HG03097 (cell line): Measurements from ENCODE around the gene MROH2B.

Experiments used
- ATAC-seq: cut with Tn5 transposase; IDR thresholded peaks from one replicate; pipeline ENCODE4 v1.9.1; 2021; ENCODE audit not compliant: unreplicated experiment, low FRiP score

The MROH2B gene

GRCh38 chr5:40976041-40976440, 95.1 kb downstream of the MROH2B start:
- ATAC-seq = no peak

- no peak for ATAC-seq
These were observed 97.7 kb downstream of the MROH2B start for GRCh38 chr5:40973364-40974004.

GRCh38 chr5:40972434-40972833, 98.7 kb downstream of the MROH2B start:
- no peak for ATAC-seq

DNA sequence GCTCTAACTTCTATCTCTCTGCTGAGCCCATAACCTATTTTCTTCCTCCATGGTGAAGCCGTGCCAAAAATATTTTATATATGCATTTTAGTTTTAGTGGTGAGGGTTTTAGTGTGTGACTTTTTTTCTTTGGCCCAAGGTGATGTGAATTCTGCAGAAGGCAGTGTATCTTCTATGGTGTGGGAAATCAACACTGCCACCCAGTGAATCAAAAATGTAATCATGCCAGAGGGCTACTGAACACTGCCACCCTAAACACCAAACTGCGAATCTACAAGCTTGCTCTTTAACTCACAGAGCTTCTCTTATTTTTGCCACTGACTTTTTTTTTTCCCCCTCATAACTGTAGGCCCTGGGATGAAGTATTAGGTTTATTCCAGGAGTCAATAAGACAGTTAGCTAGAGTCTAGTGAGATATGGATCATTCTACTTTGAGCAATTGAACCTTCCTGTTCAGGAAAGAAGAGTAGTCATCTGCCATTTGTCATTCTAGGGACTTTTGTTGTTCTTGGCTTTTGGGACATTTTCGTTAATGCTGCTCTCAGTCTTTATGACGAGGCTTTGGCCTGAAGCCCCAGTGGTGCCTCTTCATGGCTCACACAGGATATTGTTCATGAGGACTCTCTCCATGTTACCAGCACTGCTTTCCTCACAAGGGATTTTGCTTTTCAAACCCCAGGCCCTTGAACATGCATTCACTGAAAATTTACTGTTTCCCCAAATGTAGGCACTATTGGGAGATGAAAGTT, 108.8 kb downstream of the MROH2B start:
- no peak for ATAC-seq

GRCh38 chr5:40960037-40960436, 111.1 kb downstream of the MROH2B start:
- no peak for ATAC-seq

DNA sequence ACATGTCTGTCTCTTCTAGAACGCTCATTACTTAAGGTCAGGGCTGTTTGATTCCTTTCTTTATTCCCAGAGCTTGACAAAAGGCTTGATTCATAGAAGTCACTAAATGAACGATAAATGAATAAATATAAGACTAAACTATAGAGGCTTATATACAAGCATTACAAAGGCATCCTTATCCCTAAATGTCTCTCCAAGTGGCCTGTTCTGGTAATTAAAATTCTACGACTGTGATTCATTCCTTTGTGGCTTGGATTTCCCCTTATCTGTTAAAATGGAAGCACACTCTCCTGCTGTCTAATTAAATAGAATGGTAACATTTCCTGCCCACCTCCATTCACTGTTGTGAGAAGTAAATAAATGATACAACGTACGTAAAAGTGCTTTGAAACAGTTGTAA, 112.3 kb downstream of the MROH2B start:
- no peak for ATAC-seq

GRCh38 chr5:40957048-40957447, 114.1 kb downstream of the MROH2B start:
- ATAC-seq = no peak

- no peak for ATAC-seq
These were observed 115.8 kb downstream of the MROH2B start for GRCh38 chr5:40955313-40955712.
